Astrocyte (in vitro differentiated cells and primary cell): Measurements from ENCODE around the gene GRM4. TPM values are rescaled to one million over a fixed set of nuclear protein-coding genes. Genes with fewer than 3 reads are reported as not detected.

Experiments
- DNase-seq: peaks from one replicate; pipeline ENCODE4 v3.0.0-alpha.2; 2010; ENCODE audit warnings: low read depth
- FAIRE-seq: peaks from 2 replicates; lab custom pipeline; 2011; peaks lifted over from hg19 to GRCh38; lab: Jason Lieb, UNC
- H2AFZ ChIP-seq: 2 replicates; pipeline ENCODE4 v1.6.0; 2012; ENCODE audit warnings: low read depth, low read length, inconsistent platforms
- H3K27ac ChIP-seq: 2 replicates; pipeline ENCODE4 v1.5.1; 2011; ENCODE audit warnings: low read depth, low read length, inconsistent platforms
- H3K27me3 ChIP-seq: 2 replicates; pipeline ENCODE4 v1.6.0; 2011; ENCODE audit warnings: low read length, inconsistent platforms; ENCODE audit not compliant: insufficient read depth
- H3K36me3 ChIP-seq: 2 replicates; pipeline ENCODE4 v1.5.1; 2011; ENCODE audit warnings: low read length, inconsistent platforms; ENCODE audit not compliant: insufficient read depth
- H3K4me1 ChIP-seq: 2 replicates; pipeline ENCODE4 v1.5.1; 2011; ENCODE audit warnings: low read length, inconsistent platforms; ENCODE audit not compliant: insufficient read depth
- H3K4me2 ChIP-seq: 2 replicates; pipeline ENCODE4 v1.6.0; 2012; ENCODE audit warnings: low read length, inconsistent platforms
- H3K4me3 ChIP-seq: 2 replicates; pipeline ENCODE4 v1.5.1; 2011; ENCODE audit warnings: low read depth, mild to moderate bottlenecking, low read length, inconsistent platforms; ENCODE audit not compliant: insufficient read depth
- H3K79me2 ChIP-seq: 2 replicates; pipeline ENCODE4 v1.6.0; 2012; ENCODE audit warnings: mild to moderate bottlenecking, low read length, inconsistent platforms; ENCODE audit not compliant: insufficient read depth
- H3K9ac ChIP-seq: 2 replicates; pipeline ENCODE4 v1.6.0; 2012; ENCODE audit warnings: mild to moderate bottlenecking, low read length, inconsistent platforms
- H3K9me3 ChIP-seq: 2 replicates; pipeline ENCODE4 v1.5.1; 2012; ENCODE audit warnings: low read depth, mild to moderate bottlenecking, low read length, inconsistent platforms; ENCODE audit not compliant: insufficient read depth
- H4K20me1 ChIP-seq: 2 replicates; pipeline ENCODE4 v1.6.0; 2012; ENCODE audit warnings: low read length, inconsistent platforms; ENCODE audit not compliant: insufficient read depth
- H3K27ac Mint-ChIP-seq: one replicate; pipeline ENCODE4 v1.8.0; 2021; ENCODE audit warnings: mild to moderate bottlenecking, mixed read lengths; ENCODE audit not compliant: unreplicated experiment
- H3K27me3 Mint-ChIP-seq: one replicate; pipeline ENCODE4 v1.8.0; 2021; ENCODE audit warnings: low read depth, mixed read lengths; ENCODE audit not compliant: unreplicated experiment
- H3K36me3 Mint-ChIP-seq: one replicate; pipeline ENCODE4 v1.8.0; 2021; ENCODE audit warnings: low read depth, mixed read lengths; ENCODE audit not compliant: unreplicated experiment
- H3K4me1 Mint-ChIP-seq: one replicate; pipeline ENCODE4 v1.8.0; 2021; ENCODE audit warnings: low read depth, mixed read lengths; ENCODE audit not compliant: unreplicated experiment
- H3K4me3 Mint-ChIP-seq: one replicate; pipeline ENCODE4 v1.8.0; 2021; ENCODE audit warnings: mild to moderate bottlenecking, moderate library complexity, mixed read lengths; ENCODE audit not compliant: unreplicated experiment
- H3K9me3 Mint-ChIP-seq: one replicate; pipeline ENCODE4 v1.8.0; 2021; ENCODE audit warnings: mild to moderate bottlenecking, mixed read lengths; ENCODE audit not compliant: unreplicated experiment
- CTCF ChIP-seq: IDR thresholded peaks from 2 replicates; pipeline ENCODE4 v1.5.1; 2011; ENCODE audit warnings: low read depth, mild to moderate bottlenecking, inconsistent platforms, low read length, moderate library complexity; ENCODE audit not compliant: insufficient read depth
- EZH2 ChIP-seq: IDR thresholded peaks from 2 replicates; pipeline ENCODE4 v1.6.1; 2012; ENCODE audit warnings: mild to moderate bottlenecking, low read length, inconsistent platforms; ENCODE audit not compliant: insufficient read depth
- total RNA-seq: library from RNA; stranded (reverse); gene quantifications from 2 replicates; pipeline ENCODE4 v1.2.1, GENCODE V29; 2021

The GRM4 gene
- total RNA-seq, 1 donor from 2014 or later: 0.30 TPM

- Histone ChIP-seq H3K79me2 (no peaks in the 10 kb centered on the region), H3K4me2 (no peak overlapping the region), H3K9me3 (no peaks in the 10 kb centered on the region), H3K9ac (no peak overlapping the region), H4K20me1 (no peaks in the 10 kb centered on the region), H3K36me3 (no peaks in the 10 kb centered on the region), H2AFZ (no peak overlapping the region), H3K27ac (no peak overlapping the region), H3K4me3 (no peak overlapping the region), H3K4me1 (peaks cover 3% of the 10 kb centered on the region), H3K27me3 (peaks cover 6% of the 10 kb centered on the region)
- no peaks in the 10 kb centered on the region for H3K4me1 Mint-ChIP-seq
- H3K4me3 Mint-ChIP-seq: no peak overlapping the region
- TF ChIP-seq CTCF: peak; percentile 79
- TF ChIP-seq EZH2: no peak
- H3K36me3 Mint-ChIP-seq: no peaks in the 10 kb centered on the region
- peaks cover 2% of the 10 kb centered on the region for H3K9me3 Mint-ChIP-seq
- FAIRE-seq: no peak
- peak; percentile 31 for DNase-seq
- H3K27me3 Mint-ChIP-seq: peaks cover 60% of the 10 kb centered on the region
- H3K27ac Mint-ChIP-seq: no peak overlapping the region
Measured at GRCh38 chr6:34055223-34055933, 90.5 kb downstream of the GRM4 start.

DNA sequence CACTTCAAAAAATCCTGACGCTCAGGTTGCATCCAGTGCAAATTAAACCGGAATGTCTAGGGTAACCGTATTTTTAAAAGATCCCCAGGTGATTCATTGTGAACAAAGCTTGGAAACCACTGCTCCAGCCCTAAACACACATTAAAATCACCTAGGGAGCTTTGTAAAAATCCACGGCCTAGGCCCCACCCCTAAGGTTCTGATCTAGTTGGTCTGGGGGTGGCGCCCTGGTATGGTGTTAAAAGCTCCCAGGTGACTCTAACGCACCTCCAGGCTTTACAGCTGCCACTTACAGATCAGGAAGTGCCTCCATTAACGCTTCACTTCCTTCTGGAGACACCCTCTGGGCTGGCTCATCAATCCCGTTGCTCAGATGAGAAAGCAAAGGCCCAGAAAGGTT, 92.2 kb downstream of the GRM4 start:
- Mint-ChIP-seq H3K4me3 (no peak overlapping the region), H3K27me3 (peaks cover 64% of the 10 kb centered on the region)
- FAIRE-seq: no peak

More for the DNA sequence above, 92.2 kb downstream of the GRM4 start:
- TF ChIP-seq EZH2 (no peak), CTCF (no peak)
- H3K9ac ChIP-seq: no peak overlapping the region
- no peak overlapping the region for H2AFZ ChIP-seq
- no peaks in the 10 kb centered on the region for H3K36me3 ChIP-seq
- no peaks in the 10 kb centered on the region for H3K9me3 ChIP-seq
- peaks cover 10% of the 10 kb centered on the region for H3K27me3 ChIP-seq
- Mint-ChIP-seq H3K36me3 (no peaks in the 10 kb centered on the region), H3K4me1 (no peaks in the 10 kb centered on the region), H3K27ac (no peak overlapping the region), H3K9me3 (peaks cover 2% of the 10 kb centered on the region)
- H3K27ac ChIP-seq: no peak overlapping the region
- no peaks in the 10 kb centered on the region for H3K79me2 ChIP-seq
- no peak overlapping the region for H3K4me2 ChIP-seq
- DNase-seq: no peak
- H3K4me3 ChIP-seq: no peak overlapping the region
- no peaks in the 10 kb centered on the region for H3K4me1 ChIP-seq
- H4K20me1 ChIP-seq: no peaks in the 10 kb centered on the region
